ENCODE data around the gene DGKE.

- no peak for TF ChIP-seq CTCF (IDR thresholded peaks at IDR 0.05)
- TF ChIP-seq POLR2A (IDR thresholded peaks at IDR 0.05): no peak
These were observed 64.9 kb downstream of the DGKE start for GRCh38 chr17:56898874-56899273.
